SKM-1 treated with dmso at 0.1 percent for 144 hours (cell line): Measurements from ENCODE around the gene BTAF1.
"Not testable (repeated sequence)": the region's sequence is repeated elsewhere in the genome, so short reads cannot be mapped to it uniquely, and the experiment has no call there.

Source experiments
- DNase-seq: peaks from one replicate; lab custom pipeline; 2025; ENCODE audit not compliant: unreplicated experiment; lab: John Stamatoyannopoulos, UW

Gene BTAF1

DNA sequence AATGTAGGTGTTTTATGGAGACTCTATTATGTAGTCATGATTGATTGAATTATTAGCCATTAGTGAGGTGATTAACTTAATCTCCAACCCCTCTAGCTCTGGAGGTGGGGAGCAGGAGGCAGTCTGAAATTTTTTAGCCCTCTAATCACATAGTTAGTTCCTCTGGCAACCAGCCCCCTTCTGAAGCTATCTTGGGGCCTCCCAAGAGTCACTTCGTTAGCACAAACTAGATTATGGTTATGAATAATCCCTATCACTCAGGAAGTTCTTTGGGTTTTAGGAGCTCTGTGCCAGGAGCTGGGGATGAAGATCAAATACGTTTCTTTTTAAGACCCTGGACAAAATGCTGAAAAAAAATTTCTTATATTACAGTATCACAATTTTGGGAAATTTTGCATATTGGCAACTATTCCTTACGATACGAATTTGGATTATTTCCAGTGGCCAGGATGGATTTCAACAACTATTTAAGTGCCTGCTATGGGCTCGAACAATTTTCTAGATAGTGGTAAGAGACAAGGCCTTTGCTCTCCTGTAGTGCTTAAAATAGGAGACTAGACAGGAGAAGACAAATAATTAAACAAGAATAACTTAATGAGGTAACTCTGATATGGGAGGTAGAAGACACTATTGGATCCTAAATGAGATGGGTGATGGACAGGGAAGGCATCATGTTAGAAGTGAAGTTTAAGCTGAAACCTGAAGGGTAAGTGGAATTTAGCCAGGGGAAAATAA, 52.9 kb downstream of the BTAF1 start:
- no peak for DNase-seq

DNA sequence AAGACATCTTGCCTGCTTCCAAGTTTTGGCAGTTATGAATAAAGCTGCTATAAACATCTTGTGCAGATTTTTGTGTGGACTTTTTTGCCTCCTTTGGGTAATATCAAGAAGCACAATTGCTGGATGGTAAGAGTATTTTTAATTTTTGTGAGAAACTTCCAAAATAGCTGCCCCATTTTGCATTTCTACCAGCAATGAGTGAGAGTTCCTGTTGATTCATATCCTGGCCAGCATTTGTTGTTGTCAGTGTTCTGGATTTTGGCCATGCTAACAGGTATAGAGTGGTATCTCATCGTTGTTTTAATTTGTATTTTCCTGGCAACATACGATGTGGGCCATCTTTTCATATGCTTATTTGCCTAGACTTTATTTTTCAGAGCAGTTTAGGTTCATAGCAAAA, 53.9 kb downstream of the BTAF1 start:
- no peak for DNase-seq

DNA sequence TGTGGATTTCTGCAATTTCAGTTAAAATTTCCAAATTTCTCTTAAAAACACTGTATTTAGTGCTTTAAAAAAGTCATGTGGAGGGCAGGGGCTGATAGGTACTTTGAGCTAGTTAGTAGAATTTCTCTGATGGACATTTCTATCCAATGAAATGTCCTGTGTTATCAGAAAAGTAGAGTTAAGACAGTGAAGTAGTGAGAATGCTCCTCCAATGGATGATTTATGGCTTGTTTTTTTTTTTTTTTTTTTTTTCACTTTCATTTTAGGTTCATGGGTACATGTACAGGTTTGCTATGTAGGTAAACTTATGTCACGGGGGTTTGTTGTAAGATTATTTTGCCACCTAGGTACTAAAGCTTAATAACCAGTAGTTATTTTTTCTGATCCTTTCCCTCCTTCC, 55.0 kb downstream of the BTAF1 start:
- no peak for DNase-seq

DNA sequence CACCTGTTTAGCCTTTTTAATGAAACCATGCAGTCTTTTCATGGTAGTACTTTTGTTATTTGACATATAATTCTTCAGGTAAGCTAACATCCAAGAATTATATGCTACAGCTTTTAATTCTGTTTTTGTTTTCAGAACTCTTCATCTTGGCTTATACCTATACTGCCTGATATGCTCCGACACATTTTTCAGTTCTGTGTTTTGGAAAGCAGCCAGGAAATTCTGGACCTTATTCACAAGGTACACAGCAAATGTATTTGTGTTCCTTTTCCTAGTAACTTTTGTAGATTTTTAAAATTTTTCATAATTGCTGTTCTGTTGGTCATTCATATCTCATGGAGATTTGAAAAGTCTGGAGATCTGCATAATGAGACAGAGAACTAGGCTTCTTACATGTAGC, 56.7 kb downstream of the BTAF1 start:
- no peak for DNase-seq

DNA sequence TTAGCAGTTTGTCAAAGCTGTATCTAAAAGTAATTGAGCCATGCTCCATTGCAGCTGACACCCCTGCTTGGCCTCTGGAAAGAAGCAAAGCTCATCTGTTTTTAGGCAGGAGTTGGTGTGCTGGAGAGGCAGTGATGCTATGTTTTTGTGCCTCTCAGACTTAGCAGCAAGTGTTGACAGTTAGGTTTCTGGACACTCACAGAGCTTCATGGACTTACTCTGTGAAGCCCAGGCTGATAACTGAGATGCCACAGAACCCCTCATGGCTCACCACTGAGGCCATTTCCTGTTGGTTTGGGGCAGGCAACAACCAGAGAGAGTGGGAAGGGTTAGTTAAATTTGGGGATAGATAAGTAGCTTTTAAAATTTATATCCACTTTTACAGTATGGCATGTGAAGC, 59.8 kb downstream of the BTAF1 start:
- DNase-seq: no peak

DNA sequence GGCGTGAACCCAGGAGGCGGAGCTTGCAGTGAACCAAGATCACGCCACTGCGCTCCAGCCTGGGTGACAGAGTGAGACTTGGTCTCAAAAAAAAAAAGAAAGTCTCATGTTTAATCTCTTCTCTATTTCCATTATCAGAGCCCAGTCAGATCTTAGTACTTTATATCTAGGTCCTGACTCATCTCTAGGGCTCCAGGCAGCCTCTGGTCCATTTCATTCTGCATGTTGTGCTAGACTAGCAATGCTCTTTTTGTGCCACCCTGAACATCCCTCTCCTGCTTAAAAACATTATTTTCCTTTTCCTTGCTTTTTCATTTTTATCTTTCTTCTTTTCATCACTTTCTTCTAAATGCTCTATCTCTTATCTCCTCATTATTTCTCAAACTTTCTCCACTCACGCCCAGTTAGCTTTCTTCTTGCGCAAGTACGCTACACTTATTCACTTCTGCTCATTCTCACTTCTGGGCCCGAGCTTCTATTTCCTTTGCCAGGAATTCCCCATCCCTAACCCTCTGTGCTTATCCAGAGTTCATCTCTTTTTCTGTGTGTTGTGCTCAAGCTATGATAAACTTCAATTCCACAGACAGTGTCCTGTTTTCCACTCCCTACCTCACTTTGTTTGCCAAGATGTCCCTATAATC, 63.9 kb downstream of the BTAF1 start:
- no peak for DNase-seq

DNA sequence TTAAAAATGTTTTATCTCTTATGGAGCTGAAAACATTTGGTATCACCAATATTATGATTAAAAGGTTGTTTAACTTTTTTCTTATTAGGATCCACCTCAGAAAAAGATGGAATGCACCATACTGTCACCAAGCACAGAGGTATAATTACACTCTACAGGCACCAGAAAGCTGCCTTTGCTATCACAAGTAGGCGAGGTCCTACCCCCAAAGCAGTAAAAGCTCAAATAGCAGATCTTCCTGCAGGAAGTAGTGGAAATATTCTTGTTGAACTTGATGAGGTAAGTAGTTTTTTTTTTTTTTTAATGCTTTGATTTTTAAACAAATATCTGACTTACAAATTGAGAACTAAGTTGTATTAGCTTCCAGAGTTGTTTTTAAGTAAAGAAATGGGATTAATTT, 68.5 kb downstream of the BTAF1 start:
- no peak for DNase-seq

DNA sequence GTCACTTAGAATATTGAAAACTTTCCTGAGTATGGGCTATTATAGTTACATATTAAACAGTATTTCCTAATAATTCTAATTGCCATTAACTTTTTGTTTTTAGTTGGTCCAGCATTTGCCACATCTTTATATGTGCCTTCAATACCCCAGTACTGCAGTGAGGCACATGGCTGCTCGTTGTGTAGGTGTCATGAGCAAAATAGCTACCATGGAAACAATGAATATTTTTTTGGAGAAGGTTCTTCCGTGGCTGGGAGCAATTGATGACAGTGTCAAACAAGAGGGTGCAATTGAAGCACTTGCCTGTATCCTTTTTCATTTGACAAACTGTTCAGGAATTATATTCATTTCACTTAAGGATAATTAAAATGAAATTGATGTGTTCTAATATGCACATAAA, 72.7 kb downstream of the BTAF1 start:
- DNase-seq: no peak

DNA sequence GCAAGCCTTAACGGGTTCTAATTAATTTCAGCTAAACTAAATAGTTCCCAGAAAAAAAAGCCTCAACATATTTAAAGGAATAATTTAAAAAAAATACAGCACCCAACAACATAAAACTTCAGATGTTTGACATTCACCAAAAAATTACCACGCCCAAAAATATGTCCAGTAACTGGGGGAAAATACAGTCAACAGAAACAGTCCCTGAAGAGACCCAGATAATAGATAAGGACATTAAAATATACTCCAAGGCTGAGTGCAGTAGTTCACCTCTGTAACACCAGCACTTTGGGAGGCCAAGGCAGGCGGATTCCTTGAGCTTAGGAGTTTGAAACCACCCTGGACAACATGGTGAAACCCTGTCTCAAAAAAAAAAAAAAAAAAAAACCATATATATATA, 78.0 kb downstream of the BTAF1 start:
- no peak for DNase-seq

DNA sequence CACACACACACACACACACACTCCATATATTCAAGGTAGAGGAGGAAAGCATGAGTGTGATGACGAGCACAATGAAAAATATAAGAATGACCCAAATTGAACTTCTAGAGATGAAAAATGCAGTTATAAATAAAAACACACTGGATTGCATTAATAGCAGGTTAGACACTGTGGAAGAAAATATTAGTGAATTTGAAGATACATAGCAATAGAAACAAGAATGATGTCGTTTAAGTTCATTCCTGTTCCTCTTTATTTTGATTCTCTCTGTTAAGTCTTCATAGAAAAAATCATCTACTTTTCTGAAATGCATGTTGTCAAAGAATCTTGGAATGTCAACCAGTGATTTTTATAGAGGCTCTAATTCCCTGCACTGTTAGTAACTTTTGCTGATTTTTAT, 78.4 kb downstream of the BTAF1 start:
- no peak for DNase-seq

DNA sequence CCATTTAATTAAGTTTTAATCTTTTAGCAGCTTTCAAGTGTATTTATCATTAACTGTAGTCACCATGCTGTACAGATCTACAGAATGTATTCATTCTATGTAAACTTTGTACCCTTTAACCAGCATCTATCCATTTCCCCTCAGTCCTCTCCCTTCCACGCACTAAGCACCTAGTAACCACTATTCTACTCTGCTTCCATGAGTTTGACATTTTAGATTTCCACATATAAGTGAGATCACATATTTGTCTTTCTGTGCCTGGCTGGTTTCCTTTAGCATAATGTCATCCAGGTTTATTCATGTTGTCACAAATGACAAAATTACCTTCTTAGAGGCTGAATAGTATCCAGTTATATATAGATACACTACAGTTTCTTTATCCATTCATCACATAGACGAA, 79.7 kb downstream of the BTAF1 start:
- DNase-seq: no peak

DNA sequence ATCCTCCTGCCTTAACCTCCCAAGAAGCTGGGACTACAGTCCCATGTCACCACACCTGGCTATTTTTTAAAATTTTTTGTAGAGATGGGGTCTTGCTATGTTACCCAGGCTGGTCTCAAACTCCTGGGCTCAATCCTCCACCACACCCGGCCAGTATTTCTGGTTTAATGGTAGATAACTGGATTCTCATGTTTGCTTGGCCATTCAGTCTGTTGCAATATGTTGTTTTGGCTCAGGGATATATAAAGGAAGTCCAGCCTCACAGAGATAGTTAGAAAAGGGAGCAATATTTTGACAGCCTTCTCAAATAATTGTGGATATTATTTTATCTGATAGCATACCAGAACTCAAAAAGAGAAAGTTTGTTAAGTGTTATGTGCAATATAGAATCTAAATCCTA, 82.4 kb downstream of the BTAF1 start:
- no peak for DNase-seq

DNA sequence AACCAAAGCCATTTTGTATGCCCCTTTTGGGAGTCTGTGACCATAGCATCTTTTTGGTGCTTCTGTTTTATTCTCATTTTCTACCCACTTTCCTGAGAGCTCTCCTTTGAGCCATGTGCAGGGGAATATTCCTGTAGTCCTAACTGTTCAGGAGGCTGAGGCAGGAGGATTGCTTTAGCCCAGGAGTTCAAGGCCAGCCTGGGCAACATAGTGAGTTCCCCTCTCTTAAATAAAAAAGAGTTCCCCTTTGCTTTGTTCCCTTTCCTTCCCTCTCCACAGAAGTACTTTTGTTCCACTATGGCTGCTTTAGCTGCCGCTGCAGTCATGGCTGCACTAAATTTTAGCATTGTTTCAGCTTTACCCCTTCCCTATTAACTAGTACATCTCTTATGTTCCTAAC, 85.9 kb downstream of the BTAF1 start:
- DNase-seq: no peak

DNA sequence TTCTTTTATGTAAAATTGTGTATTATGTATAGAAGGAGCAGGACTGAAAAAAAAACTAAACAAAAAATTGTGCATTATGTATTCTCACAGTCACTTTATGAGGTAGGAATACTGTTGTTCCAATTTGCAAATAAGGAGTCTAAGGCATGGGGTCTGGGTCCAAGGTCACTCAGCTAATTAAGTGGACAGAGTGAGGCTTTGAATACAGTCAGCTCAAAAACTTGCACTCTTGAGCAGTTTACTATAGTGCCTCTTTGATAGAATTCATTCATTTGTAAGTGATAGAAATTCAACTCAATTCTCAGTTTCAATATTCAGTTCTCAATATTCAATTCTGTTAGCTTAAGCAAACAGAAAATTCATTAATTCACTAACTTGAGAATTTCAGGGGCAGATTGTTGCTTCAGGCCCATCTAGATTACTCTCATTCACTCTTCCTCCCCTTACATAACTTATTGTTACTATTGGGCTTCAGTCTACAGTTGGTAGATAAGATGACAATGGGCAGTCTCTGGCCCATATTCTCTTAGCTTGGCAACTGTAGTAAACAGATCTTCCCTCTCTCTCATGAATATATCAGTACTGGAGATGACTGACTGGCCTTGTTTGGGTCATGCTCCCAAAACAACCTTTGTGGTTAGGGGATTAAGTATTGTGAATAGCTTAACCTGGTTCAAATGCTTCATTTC, 86.6 kb downstream of the BTAF1 start:
- no peak for DNase-seq

DNA sequence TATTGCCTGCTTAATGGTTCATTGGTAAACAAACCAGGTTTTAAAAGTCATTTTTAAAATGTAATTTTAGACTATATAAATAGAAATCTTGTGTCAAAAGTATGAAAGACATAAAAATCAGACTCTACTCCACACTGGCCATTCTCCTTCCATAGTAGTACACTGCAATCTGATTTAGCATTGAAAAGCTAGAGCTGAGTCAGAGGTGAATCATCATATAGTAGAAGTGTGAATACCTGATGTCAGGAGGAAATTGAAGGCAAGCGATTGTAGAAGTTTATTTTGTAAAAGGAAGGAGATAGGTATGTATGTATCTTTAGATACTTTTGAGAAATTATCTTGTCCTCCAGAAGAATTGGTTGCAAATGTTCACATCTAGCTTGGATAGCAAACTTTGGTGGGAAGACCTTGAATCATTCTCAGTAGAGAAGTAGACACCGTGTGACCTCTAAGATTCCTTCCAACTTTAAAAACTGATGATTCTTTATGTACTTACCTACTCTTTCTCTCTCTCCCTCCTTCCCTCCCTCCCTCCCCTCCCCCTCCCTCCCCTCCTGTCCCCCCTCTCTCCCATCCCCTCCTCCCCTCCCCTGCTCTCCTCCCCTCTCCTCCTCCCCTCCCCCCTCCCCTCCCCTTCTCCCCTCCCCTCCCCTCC, 88.1 kb downstream of the BTAF1 start:
- DNase-seq: no peak

DNA sequence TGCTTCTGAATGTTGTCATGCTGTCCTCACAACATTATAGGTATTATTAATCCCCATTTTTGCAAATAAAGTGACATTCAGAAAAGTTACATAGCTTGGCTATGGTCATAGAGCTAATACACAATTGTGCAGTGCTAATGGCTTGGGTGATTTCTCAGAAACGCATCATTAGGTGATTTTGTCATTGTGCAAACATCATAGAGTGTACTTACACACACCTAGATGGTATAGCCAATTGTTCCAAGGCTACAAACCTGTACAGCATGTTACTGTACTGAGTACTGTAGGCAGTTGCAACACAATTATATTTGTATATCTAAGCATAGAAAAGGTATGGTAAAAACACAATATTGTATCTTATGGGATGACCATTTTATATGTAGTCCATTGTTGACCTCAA, 91.0 kb downstream of the BTAF1 start:
- DNase-seq: no peak

DNA sequence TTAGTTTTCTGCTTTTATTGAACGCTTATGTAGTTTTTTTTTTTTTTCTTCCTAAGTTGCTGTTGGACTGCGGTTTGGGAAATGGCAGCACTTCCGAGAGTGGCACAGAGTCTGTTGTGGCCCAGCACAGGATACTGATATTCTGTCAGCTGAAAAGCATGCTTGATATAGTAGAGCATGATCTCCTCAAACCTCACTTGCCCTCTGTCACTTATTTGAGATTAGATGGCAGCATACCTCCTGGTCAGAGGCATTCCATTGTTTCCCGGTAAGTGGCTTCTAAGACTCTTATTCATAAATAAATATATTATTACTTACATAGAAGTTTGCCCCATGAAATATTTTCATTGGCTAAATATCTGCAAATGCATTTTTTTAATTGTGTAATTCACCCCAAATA, 101.1 kb downstream of the BTAF1 start:
- DNase-seq: no peak

DNA sequence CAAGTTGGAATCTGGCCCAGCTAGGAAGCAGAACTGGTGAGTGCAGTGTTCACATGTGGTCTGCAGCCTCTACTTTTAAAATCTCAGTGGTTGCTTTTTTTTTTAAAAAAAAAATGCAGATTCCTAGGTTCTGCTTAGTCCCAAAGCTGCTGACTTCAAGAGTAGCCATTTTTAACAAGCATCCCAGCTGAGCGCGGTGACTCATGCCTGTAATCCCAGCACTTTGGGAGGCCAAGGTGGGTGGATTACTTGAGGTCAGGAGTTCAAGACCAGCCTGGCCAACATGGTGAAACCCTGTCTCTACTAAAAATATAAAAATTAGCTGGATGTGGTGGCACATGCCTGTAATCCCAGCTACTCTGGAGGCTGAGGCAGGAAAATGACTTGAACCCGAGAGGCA, 101.8 kb downstream of the BTAF1 start:
- DNase-seq: not testable (repeated sequence)

DNA sequence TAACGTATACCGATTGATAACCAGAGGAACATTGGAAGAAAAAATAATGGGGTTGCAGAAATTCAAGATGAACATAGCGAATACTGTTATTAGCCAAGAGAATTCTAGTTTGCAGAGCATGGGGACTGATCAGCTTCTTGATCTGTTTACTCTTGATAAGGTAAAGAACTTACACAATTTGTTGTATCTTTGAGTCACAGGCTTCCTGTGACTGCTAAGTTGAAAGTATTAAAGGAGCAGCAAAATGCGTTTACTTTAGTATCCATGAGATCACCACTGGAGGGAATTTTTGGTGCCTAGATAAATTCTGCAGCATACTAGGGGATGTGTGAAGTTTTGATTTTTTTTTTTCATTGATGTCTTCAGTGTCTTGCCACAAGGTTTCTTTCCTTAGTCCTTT, 103.6 kb downstream of the BTAF1 start:
- DNase-seq: no peak

DNA sequence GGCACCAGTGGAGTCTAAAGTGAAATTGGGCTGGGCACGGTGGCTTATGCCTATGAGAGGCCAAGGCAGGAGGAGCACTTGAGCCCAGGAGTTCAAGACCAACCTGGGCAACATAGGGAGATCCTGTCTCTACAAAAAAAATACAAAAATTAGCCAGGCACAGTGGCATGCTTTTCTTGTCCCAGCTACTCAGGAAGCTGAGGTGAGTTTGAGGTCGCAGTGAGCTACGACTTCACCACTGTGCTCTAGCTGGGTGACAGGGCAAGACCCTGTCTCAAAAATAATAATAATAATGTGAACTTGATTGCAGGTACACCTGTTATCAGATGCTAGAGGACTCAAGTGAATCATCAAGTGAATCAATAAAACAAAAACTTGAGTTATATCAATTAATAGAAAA, 108.0 kb downstream of the BTAF1 start:
- no peak for DNase-seq

DNA sequence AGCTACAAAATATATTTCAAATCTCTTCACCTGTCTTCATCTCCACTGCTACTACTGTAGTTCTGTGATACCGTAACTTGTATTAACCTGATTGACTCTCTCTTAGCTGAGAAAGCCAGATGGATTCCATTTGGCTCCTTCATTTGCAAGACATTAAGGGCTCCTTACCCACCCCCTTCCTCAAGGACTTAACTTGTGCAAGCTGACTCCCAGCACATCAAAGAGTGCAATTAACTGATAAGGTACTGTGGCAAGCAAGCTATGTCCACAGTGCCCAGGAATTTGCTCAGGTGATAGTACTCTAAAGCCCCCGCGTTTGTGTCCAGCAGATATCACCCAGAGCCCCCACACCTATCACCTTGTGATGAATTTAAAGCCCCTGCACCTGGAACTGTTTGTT, 109.5 kb downstream of the BTAF1 start:
- DNase-seq: not testable (repeated sequence)

DNA sequence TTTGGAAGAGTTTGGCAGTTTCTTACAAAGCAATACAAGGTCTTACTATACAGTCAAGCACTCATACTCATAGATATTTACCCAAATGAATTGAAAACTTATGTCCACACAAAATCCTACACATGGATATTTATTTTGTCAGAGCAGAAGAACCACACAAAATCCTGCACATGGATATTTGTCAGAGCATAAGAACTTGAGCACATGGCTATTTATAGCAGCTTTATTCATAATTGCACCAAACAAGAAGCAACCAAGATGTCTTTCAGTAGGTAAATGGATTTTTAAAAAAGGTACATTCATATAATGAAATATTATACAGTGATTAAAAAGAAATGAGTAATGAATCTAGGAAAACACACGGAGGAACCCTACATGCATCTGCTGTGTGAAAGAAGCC, 115.4 kb downstream of the BTAF1 start:
- DNase-seq: no peak
